ENCODE data around the gene HLX.

HLX gene, protein sequence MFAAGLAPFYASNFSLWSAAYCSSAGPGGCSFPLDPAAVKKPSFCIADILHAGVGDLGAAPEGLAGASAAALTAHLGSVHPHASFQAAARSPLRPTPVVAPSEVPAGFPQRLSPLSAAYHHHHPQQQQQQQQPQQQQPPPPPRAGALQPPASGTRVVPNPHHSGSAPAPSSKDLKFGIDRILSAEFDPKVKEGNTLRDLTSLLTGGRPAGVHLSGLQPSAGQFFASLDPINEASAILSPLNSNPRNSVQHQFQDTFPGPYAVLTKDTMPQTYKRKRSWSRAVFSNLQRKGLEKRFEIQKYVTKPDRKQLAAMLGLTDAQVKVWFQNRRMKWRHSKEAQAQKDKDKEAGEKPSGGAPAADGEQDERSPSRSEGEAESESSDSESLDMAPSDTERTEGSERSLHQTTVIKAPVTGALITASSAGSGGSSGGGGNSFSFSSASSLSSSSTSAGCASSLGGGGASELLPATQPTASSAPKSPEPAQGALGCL

DNA sequence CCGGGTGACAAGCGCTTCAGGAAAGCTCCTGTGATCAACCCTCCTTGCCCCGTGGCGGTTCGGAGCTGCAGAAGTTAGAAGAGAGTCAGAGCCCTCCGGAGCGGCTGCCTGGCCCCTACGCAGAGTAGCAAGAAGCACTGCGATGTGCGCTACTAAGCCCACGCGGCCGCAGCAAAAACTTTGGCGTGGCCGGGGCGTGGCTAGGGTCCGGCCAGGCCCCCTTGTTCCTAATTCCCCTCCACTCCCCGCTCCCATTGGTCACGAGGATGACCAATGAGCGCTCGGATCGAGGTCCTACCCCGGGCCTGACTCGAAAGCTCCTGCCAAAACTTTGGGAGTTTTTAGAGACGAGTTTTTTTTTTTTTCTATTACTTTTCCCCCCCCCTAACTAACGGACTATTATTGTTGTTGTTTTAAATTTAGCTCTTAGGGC is at the start of gene HLX:
HLX (plus strand) TSS at position 368 of the 433 bp plus-strand sequence. CDS start 415 bp downstream, outside the sequence.
- DNase-seq (ENCODE audit: low read depth in 2 of 2, low spot score in 1 of 2): no peak

DNA sequence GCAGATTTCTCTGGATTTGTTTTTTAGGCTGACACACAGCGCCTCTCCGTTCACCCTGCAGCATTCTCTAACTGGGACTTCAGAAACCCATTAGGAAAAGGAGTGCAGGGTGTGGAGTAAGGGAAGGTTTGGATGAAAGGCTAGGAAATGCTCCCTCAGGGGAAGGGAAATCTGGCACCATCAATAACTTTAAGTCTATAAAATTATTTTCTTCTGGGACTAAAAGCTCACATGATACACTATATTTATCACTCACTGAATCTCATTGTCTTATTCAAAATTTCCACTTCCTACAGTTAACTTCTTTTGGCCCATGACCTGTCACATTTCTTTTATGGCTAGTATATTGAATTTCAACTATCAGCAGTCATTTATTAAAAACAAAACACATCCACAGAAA is 45.8 kb upstream of the HLX start:
- DNase-seq (ENCODE audit: low read depth in 2 of 2, low spot score in 1 of 2): no peak

DNA sequence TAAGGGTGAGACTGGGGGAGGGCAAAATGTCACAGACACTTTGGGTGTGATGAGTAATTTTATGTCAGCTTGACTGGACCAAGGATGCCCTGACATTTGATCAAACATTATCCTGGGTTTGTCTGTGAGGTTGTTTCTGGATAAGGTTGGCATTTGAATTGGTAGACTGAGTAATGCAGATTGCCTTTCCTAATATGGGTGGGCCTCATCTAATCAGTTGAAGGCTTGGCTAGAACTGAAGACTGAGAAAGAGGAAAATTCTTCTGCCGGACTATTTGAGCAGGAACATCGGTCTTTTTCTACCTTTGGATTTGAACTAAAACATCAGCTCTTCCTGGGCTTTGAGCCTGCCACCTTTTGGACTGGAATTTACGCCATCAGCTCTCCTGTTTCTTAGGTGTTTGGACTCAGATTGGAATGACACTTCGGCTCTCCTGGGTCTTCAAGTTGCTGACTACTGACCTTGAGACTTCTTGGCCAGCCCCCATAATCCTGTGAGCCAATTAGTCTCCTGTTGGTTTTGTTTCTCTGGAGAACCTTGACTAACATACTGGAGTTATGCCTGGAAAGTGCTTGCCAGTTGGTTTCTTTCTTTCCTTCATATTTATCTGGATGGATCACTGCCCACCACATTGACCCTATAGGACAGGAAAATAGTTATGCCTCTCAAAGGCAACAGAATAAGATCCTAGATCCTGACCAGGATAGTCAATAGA is 44.9 kb upstream of the HLX start:
- DNase-seq (ENCODE audit: low read depth in 2 of 2, low spot score in 1 of 2): no peak

DNA sequence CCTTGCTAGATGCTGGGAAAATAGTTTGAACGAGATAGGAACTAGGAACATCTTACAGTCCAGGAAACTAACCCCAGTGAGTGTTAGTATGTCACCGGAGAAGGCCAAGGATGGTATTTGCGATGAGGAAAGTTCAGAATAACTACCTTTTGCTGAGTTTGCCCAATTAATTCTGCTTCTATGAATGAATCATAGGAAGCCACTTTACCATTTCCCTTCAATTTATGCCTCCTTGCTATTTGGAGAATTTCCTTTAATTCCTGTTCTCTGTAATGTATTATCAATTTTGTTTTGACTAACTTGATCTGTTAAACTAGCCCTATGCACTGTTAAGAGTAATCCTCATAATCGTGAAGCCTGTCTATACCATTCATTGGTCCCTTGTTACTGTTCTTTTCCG is 40.7 kb upstream of the HLX start:
- no peak for DNase-seq (ENCODE audit: low read depth in 2 of 2, low spot score in 1 of 2)

DNA sequence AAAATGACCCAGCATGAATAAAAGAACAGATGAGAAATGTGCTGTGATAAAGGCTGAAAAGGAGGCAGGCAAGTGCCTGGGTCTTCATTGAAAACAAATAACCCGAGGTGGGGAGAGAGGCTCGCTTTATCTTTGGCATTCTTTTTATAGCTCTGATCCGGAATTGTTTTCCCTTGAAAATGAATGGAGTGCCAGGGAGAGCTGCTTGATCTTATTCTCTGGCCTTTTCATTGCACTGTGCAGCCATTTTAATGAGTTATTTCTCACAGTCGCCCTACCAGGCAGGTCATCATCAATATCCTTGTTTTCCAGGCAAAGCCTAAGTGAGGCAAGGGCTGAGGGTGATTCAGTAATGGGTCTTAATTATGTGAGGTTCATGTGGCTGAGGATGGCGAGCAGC is 39.8 kb upstream of the HLX start:
- DNase-seq (ENCODE audit: low read depth in 2 of 2, low spot score in 1 of 2): no peak

DNA sequence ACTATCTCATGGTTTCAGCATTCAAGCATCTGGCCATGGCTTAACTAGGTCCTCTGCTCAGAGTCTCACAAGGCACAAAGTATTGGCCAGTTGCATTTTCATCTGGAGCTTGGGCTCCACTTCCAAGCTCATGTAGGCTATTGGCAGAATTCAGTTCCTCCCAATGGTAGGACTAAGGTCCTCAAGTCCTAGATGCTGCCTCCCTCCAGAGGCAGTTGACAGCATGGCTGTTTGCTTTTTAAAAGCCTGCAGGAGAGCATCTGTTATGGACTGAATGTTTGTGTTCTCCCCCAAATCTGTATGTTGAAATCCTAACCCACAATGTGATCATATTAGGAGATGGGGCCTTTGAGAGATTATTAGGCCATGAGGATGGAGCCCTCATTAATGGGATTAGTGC is 38.0 kb upstream of the HLX start:
- no peak for DNase-seq (ENCODE audit: low read depth in 2 of 2, low spot score in 1 of 2)

DNA sequence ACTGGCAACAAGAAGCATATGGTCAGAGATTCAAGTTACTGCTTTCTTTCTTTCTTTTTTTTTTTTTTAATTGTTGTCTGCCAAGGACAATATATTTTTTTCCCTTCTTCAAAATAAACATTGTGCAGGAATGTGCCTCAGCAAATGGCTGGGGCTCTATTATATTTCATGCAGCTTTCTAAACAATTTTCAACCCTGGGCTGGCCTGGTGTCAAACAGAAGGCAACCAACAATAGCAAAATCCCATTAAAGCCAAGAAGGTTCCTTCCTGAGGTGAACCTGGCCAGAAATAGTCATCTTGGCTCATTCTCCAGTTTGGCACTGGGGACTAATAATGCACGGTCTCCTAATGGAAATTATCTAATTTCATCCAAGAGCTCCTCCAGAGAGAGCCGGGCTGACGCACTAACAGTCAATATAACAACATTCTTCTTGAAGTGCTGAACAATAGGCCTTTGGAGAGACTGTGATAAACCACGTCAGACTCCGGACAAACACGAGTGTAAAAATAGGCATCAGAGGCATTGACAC is 35.7 kb upstream of the HLX start:
- DNase-seq (ENCODE audit: low read depth in 2 of 2, low spot score in 1 of 2): no peak

DNA sequence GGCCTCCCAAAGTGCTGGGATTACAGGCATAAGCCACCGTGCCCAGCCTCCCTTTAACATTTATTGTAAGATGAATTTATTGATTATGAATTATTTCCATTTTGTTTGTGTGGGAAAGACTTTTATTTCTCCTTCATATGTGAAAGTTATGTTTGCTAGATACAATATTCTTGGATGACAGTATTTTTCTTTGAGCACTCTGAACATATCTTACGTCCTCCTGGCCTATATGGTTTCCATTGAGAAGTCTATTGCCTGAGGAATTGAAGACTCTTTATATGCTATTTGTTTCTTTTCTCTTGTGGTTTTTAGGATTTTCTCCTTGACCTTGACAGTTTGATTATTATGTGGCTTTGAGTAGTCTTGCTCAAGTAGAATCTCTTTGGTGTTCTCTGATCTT is 26.8 kb upstream of the HLX start:
- DNase-seq (ENCODE audit: low read depth in 2 of 2, low spot score in 1 of 2): no peak

DNA sequence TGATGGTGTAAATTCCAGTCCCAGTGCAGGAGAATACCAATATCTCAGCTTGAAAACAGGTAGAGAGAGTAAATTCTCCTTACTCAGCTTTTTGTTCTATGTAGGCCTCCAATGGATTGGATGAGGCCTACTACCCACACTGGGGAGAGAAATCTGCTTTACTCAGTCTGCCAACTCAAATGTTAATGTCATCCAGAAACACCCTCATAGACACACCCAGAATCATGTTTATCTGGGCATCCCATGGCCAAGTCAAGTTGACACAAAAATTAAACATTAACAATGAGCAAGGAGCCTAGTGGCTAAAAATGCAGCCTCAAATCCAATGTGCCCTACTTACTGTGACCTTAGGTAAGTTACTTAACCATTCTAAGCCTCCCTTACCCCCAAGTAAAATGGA is 6.9 kb upstream of the HLX start:
- no peak for DNase-seq (ENCODE audit: low read depth in 2 of 2, low spot score in 1 of 2)

DNA sequence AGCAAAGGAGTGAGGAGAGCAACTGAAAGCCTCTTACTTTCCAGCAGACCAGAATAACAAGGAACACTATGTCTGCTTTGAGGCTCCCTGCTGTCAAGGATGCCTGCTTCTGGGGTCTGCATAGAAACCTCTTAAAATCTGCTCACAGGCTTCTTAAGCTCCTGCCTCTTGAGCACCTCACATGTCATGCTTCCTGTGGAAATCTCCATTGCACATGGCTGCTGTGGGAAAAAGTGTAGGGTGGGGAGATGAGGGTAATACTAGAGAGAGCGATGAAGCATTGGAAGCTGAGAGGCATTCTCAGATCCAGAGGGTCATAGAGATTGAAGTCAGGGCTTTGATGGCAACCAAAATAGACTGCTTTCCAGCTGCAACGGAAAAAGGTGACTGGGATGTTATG is 6.2 kb upstream of the HLX start:
- DNase-seq (ENCODE audit: low read depth in 2 of 2, low spot score in 1 of 2): no peak

DNA sequence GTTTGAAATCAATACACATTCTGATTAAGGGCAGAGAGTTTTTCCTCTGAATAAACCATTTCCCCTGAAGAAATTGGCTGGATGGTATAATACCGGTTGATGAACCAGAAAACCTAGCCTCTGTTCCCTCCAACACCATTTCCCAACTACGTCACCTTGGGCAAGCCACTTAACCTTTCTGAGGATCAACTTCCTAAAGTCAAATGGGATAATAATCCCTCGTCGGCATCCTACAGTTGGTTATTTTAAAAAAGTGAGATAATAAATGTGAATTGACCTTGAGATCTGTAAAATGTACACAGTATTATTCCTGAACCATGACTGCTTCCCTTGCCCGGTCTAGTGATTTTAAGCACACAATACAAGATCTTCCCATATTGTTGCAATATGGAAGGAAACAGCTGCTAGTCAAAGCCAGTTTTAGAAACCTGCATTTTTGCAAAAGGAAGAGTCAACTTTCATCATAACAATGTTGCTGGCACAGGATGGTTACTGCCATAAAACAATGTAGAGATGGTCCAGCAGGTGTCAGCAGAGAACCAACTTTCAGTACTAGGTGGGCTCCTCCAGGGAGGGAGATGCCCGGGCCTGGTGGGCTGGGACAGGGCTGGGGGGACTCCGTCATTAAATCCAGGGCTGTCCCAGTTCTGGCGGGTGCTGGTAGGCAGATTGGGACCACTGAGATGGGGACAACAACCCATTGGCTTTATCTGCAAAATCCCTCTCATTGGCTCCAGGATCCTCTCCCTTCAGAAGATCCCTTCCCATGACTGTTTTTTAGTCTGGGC is 5.2 kb upstream of the HLX start:
- DNase-seq (ENCODE audit: low read depth in 2 of 2, low spot score in 1 of 2): no peak

DNA sequence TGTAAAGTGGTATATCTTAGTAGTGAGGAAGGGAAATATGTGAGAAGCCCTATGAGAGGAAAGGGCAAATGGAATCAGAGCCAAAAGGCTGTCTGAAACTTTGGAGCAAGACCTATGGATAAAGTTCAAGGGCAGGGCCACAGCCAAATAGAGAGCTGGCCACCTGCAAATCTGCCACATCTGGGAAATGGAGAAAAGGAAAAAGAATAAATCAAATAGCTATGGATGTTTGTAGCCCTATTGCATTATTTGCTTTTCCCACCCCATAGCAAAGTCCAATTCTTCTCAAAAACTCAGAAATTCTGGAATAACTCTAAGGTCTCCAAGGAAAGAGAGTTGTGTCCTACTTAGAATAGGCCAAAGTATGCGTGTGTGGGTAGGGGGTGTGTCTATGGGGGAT is 4.0 kb upstream of the HLX start:
- no peak for DNase-seq (ENCODE audit: low read depth in 2 of 2, low spot score in 1 of 2)

DNA sequence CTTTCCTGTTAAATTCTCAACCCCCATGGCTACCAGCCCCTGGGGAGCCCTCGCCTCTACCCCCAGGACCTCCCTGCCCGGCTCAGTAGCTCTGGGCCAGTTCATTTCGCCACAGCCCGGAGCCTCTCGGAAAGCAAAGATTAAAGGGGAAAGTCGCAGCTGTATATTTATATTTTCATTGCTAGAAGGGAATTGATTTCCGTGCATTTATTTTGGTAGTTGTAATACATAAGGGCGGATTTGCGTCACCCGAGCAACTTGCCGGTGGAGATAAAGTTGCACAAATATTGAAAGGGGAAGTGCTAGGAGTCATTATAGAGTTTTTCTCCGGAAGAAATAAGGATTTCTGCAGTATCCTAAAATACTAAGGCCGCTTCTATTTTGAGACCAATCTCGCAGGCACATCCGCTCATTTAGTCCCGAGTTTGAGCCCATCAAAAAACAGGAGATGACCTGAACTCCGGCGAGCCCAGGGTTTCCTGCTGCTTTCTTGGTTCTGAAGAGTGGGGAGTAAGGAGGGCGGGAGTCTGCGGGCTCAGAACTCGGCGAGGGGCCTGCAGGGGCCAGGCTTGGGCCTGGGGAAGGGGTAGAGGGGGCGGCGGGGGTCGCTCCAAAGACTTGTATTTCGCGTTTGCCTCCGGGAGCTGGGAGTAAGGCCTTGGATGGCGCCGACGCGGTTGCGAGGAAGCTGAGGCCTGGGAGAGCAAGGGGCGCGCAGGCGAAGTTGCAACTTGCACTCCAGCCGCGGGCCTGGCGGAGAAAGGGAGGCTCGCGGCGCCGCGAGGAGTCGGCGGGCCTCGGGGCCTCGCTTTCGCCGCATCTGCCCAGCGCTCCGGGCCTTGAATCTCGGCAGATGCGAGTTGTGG is 2.5 kb upstream of the HLX start:
- DNase-seq (ENCODE audit: low read depth in 2 of 2, low spot score in 1 of 2): no peak

DNA sequence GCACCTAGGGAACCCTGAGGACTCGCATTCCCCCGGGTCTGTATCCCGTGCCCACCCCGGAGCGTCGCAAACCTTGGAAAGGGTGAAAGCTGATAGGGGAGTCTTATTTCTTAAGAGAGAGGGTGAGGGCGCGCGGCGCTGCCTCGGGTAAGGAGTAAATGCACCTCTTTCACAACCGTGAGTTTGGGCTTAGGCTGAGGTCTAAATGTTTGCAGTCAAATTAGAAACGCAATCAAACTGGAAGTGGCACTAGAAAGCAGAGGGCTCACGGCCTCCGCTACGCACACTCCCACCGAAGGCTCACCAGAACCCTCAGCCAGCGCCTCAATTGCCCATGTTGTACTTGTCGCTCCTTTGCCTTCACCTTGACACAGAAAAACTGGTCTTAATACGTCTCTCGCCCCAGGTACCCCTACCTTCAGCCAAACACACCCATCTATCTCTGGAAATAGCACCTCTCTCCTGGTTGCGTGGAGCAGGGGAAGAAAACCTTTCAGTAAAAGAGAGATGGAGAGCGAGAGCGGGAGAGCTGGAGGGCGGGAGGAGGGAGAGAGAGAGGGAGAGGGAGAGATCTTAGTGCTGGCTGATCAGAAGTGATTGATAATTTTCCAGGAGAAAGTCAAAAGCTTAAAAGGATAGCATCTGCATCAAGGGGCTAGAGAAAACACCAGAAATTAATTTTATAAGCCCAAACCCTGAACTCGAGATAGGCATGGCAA is 1.7 kb upstream of the HLX start:
- no peak for DNase-seq (ENCODE audit: low read depth in 2 of 2, low spot score in 1 of 2)

DNA sequence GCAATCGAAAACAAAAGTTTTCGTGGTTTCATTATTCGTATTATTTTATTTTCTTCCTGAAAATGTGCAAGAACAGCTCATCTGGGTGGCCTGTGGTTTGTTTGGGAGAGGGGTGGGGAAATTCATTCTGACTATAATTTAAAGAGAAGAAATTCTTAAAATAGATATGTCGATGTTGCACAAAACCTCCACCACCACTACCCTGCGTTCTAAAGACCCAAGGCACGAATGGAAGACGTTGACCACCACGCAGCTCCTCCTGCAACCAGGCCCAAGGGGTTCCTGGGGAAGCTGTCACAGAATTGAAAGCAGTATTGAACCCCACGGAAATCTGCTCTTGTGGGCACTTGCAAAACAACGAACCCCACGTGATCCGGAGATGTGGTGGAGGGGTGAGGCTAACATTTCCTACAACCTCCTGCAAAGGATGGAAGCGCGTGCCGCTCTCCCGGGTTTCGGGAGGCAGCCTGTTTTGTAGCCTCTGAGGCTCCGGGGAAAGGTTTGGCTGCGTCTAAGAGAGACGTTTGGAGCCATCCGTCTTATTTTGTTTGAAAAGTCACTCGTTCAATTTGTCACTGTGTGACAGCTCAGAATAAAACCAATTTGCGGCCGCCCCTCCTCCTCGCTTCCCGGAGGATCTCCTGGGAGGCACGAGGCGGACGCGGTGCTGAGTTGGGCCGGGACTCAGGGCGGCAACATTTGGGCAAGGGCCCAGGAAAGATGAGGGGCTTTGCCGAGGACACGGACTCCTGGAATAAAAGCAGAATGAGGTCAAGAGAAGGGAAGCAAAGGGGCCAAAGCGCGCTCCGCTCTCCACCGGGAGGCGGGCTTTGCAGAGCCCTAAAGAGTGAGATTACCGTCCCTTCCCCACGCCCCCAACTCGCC is 810 bp upstream of the HLX start:
- DNase-seq (ENCODE audit: low read depth in 2 of 2, low spot score in 1 of 2): no peak

DNA sequence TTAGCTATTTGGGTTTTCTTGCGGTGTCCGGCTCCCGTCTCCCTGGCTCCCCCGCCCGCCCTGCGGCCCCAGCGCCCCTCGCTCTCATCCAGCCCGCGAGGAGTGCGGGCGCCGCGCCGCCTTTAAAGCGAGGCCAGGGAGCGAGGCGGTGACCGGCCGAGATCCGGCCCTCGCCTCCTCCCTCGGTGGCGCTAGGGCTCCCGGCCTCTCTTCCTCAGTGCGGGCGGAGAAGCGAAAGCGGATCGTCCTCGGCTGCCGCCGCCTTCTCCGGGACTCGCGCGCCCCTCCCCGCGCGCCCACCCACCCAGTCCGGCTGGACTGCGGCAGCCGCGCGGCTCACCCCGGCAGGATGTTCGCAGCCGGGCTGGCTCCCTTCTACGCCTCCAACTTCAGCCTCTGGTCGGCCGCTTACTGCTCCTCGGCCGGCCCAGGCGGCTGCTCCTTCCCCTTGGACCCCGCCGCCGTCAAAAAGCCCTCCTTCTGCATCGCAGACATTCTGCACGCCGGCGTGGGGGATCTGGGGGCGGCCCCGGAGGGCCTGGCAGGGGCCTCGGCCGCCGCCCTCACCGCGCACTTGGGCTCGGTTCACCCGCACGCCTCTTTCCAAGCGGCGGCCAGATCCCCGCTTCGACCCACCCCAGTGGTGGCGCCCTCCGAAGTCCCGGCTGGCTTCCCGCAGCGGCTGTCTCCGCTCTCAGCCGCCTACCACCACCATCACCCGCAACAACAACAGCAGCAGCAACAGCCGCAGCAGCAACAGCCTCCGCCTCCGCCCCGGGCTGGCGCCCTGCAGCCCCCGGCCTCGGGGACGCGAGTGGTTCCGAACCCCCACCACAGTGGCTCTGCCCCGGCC is 492 bp downstream of the HLX start:
- DNase-seq (ENCODE audit: low read depth in 2 of 2, low spot score in 1 of 2): no peak

DNA sequence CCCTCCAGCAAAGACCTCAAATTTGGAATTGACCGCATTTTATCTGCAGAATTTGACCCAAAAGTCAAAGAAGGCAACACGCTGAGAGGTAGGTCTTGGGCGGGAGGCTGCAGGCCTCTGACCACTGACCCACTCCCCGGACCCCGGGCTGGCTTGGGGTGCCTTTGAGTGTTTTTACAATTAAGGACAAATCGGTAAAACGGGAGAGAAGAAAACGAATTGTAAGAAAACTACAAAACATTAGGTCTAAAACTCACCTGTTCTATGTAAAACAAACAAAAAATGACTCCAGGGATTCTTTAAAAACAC is 1.1 kb downstream of the HLX start:
- DNase-seq (ENCODE audit: low read depth in 2 of 2, low spot score in 1 of 2): no peak
